ENCODE results near the gene PIP5K1B. TPM values are rescaled to one million over a fixed set of nuclear protein-coding genes. Genes with fewer than 3 reads are reported as not detected.
A peak's percentile ranks its signal among the peaks of the same experiment; 100 is the strongest.

PIP5K1B gene
- total and polyA plus RNA-seq, 2 donors (not counting 1 experiment from before 2014, with no cell fraction given), result 11.8 to 24.1 TPM

DNA sequence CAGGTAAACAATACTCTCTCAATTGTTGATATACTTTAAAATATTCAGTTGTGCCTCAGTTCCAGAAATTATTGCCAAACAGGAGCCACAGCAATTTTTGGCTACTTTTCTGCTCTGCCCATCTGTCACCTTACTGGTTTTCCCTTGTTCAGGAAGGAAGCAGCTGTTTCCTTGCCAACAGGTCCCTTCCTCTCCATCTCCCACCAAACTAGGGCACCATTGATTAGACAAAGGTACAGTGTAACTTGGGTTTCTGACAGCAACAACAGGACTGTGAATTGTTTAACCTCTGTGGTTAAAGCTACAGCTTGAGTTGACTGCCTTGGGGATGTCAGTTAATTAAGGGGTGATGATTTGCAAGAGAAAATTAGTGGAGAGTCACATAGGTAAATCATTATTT lies 76.9 kb downstream of the PIP5K1B start:
- ChIA-PET CTCF (interaction anchor here (0.6 to 1.2 kb wide), 3 partner anchors 11 to 439 kb away, joined by 3 read pairs; no protein-coding TSS in a partner anchor), POLR2A (no interaction called here)
- TF ChIP-seq EZH2 (IDR thresholded peaks at IDR 0.05; ENCODE audit: borderline replicate concordance, insufficient read depth, low read depth, low read length, poor library complexity, severe bottlenecking), result no peak
- TF ChIP-seq, protein P1, sequence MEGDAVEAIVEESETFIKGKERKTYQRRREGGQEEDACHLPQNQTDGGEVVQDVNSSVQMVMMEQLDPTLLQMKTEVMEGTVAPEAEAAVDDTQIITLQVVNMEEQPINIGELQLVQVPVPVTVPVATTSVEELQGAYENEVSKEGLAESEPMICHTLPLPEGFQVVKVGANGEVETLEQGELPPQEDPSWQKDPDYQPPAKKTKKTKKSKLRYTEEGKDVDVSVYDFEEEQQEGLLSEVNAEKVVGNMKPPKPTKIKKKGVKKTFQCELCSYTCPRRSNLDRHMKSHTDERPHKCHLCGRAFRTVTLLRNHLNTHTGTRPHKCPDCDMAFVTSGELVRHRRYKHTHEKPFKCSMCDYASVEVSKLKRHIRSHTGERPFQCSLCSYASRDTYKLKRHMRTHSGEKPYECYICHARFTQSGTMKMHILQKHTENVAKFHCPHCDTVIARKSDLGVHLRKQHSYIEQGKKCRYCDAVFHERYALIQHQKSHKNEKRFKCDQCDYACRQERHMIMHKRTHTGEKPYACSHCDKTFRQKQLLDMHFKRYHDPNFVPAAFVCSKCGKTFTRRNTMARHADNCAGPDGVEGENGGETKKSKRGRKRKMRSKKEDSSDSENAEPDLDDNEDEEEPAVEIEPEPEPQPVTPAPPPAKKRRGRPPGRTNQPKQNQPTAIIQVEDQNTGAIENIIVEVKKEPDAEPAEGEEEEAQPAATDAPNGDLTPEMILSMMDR (IDR thresholded peaks at IDR 0.05), result no peak
- intact Hi-C loops (cut with micrococcal nuclease), result loop anchor here (2.0 to 5.0 kb wide), 2 partner anchors 13 to 115 kb away; no protein-coding TSS in a partner anchor
- no peaks in the 10 kb centered on the region for H3K27me3 Mint-ChIP-seq
- H3K9me3 ChIP-seq (ENCODE audit: control extremely low read depth in 1 of 3, control insufficient read depth in 2 of 3, insufficient read depth in 1 of 3, low read length in 2 of 3), result no peaks in the 10 kb centered on the region
- H3K79me2 ChIP-seq (ENCODE audit: control insufficient read depth, insufficient read depth, low read length), result peaks cover 61% of the 10 kb centered on the region
- H3K4me2 ChIP-seq (replicated peaks; ENCODE audit: low read depth, low read length, poor library complexity, severe bottlenecking), result peak overlapping the region; percentile 7
- peaks cover 29 to 45% of the 10 kb centered on the region in 2 donors for H3K4me1 ChIP-seq (ENCODE audit: control insufficient read depth in 2 of 2, insufficient read depth in 2 of 2, low read length in 2 of 2)
- no peaks in the 10 kb centered on the region for H3K27me3 ChIP-seq (replicated peaks in 1 of 4; ENCODE audit: control extremely low read depth in 1 of 4, control insufficient read depth in 3 of 4, insufficient read depth in 4 of 4, low read length in 3 of 4)
- H3K4me3 Mint-ChIP-seq, result no peak overlapping the region
- H3K27ac Mint-ChIP-seq, result no peak overlapping the region
- no peak overlapping the region for H3K9ac ChIP-seq (ENCODE audit: low read length)
- peaks cover 13% of the 10 kb centered on the region for H3K4me1 Mint-ChIP-seq
- H3K4me3 ChIP-seq (ENCODE audit: control extremely low read depth in 1 of 5, extremely low read depth in 1 of 5, insufficient read depth in 1 of 5, low read depth in 2 of 5, low read length in 4 of 5), result no peak overlapping the region
- peaks cover 3 to 4% of the 10 kb centered on the region in 2 experiments for H3K36me3 ChIP-seq (replicated peaks in 1 of 2; ENCODE audit: control extremely low read depth in 1 of 2, control insufficient read depth in 1 of 2, extremely low read depth in 1 of 2, insufficient read depth in 2 of 2, low read length in 1 of 2)
- ATAC-seq (ENCODE audit: low read depth) (no peak), DNase-seq (no peak)
- H2AFZ ChIP-seq (ENCODE audit: insufficient read depth, low read depth, low read length, poor library complexity, severe bottlenecking), result no peak overlapping the region
- H3K27ac ChIP-seq (ENCODE audit: low read length in 2 of 2), result no peak overlapping the region
- peaks cover 39% of the 10 kb centered on the region for H4K20me1 ChIP-seq (ENCODE audit: control insufficient read depth, insufficient read depth, low read length, poor library complexity, severe bottlenecking)
- H3K9me3 Mint-ChIP-seq (ENCODE audit: insufficient read depth), result no peaks in the 10 kb centered on the region

DNA sequence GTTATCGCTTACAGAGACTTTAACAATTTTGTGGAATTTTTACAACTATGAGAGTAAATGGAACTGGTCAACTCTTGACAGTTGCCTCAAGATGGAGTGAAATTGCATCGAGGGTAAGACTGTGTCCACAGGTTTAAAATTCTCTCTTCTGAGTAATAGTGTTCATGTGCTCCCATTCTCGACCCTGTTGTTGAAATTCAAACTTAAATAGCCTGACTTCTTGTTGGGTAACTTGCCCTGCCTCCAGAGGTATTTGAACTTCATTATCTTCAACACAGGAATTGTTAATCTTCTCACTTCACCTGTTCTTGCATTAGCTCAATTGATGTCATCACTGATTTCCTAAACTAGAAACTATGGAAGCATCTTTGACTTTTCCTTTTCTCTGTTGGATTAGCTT lies 77.5 kb downstream of the PIP5K1B start:
- Mint-ChIP-seq H3K27ac (no peak overlapping the region), H3K4me3 (no peak overlapping the region), H3K4me1 (peaks cover 15% of the 10 kb centered on the region), H3K27me3 (no peaks in the 10 kb centered on the region), H3K9me3 (ENCODE audit: insufficient read depth) (no peaks in the 10 kb centered on the region)
- POLR2A ChIA-PET, result no interaction called here
- ATAC-seq (ENCODE audit: low read depth) (no peak), DNase-seq (no peak)
- TF ChIP-seq EZH2 (IDR thresholded peaks at IDR 0.05; ENCODE audit: borderline replicate concordance, insufficient read depth, low read depth, low read length, poor library complexity, severe bottlenecking), result no peak
- TF ChIP-seq, protein P1 (IDR thresholded peaks at IDR 0.05), result no peak
- peaks cover 39% of the 10 kb centered on the region for H4K20me1 ChIP-seq (ENCODE audit: control insufficient read depth, insufficient read depth, low read length, poor library complexity, severe bottlenecking)
- H3K79me2 ChIP-seq (ENCODE audit: control insufficient read depth, insufficient read depth, low read length), result peaks cover 66% of the 10 kb centered on the region
- no peaks in the 10 kb centered on the region for H3K9me3 ChIP-seq (ENCODE audit: control extremely low read depth in 1 of 3, control insufficient read depth in 2 of 3, insufficient read depth in 1 of 3, low read length in 2 of 3)
- H3K4me3 ChIP-seq (ENCODE audit: control extremely low read depth in 1 of 5, extremely low read depth in 1 of 5, insufficient read depth in 1 of 5, low read depth in 2 of 5, low read length in 4 of 5), result no peak overlapping the region
- H3K27ac ChIP-seq (ENCODE audit: low read length in 2 of 2), result no peak overlapping the region
- intact Hi-C loops (cut with micrococcal nuclease), result loop anchor here (5.0 kb wide), 1 partner anchor 115 kb away; no protein-coding TSS in a partner anchor
- H3K4me1 ChIP-seq (ENCODE audit: control insufficient read depth in 2 of 2, insufficient read depth in 2 of 2, low read length in 2 of 2), result peaks cover 29 to 45% of the 10 kb centered on the region in 2 donors
- CTCF ChIA-PET, result interaction anchor here (1.2 kb wide), 1 partner anchor 11 kb away, joined by 3 read pairs; no protein-coding TSS in a partner anchor
- H3K36me3 ChIP-seq (replicated peaks in 1 of 2; ENCODE audit: control extremely low read depth in 1 of 2, control insufficient read depth in 1 of 2, extremely low read depth in 1 of 2, insufficient read depth in 2 of 2, low read length in 1 of 2), result peaks cover 6% of the 10 kb centered on the region in 2 experiments
- peak overlapping the region; percentile 1 for H3K9ac ChIP-seq (ENCODE audit: low read length)
- peak overlapping the region; percentile 7 for H3K4me2 ChIP-seq (replicated peaks; ENCODE audit: low read depth, low read length, poor library complexity, severe bottlenecking)
- H3K27me3 ChIP-seq (replicated peaks in 1 of 4; ENCODE audit: control extremely low read depth in 1 of 4, control insufficient read depth in 3 of 4, insufficient read depth in 4 of 4, low read length in 3 of 4), result no peaks in the 10 kb centered on the region
- WGBS (ENCODE audit: insufficient coverage), result 83% methylated on average over 3 of the region's 3 CpGs
- H2AFZ ChIP-seq (ENCODE audit: insufficient read depth, low read depth, low read length, poor library complexity, severe bottlenecking), result no peak overlapping the region

All from B cell (primary cell).